LHCN-M2 (cell line): ENCODE data around the gene GLI1. TPM values are rescaled to one million over a fixed set of nuclear protein-coding genes. Genes with fewer than 3 reads are reported as not detected.
A peak's percentile ranks its signal among the peaks of the same experiment; 100 is the strongest.

Source experiments
- DNase-seq: peaks from one replicate; pipeline ENCODE4 v3.0.0-alpha.2; 2012; ENCODE audit warnings: low read depth
- total RNA-seq: library from RNA; depleted of rRNA; stranded (reverse); fragments of >200 nt; gene quantifications from 2 replicates; pipeline ENCODE4 v1.2.3, GENCODE V29; 2014; rRNA removed

GLI1 gene
- total RNA-seq, 1 experiment from 2014 or later: 1.1 TPM

GRCh38 chr12:57518176-57518919, 58.8 kb downstream of the GLI1 start:
- DNase-seq: no peak

- DNase-seq: peak; percentile 58
Observed at GRCh38 chr12:57518920-57519795, 59.6 kb downstream of the GLI1 start.

- DNase-seq: no peak
Observed at GRCh38 chr12:57519796-57520052, 60.1 kb downstream of the GLI1 start.

GRCh38 chr12:57520053-57520818, 60.7 kb downstream of the GLI1 start, which contains the start of gene DDIT3:
Gene DDIT3, minus strand, starts transcription at chr12:57520514. Its CDS starts 3,108 bp downstream, at chr12:57517406.
- DNase-seq: peak; percentile 98

- DNase-seq: no peak
Observed at GRCh38 chr12:57521525-57522010, 62.0 kb downstream of the GLI1 start.

Other genes with a start within 250 kb of the GLI1 start
- gene NXPH4, start 243.0 kb upstream of the GLI1 start, total RNA-seq: 1.2 and 1.4 TPM in 2 replicates
- 143 and 171 TPM in 2 replicates for gene SHMT2, start 230.1 kb upstream of the GLI1 start, total RNA-seq
- gene STAC3, start 208.6 kb upstream of the GLI1 start, total RNA-seq: 10.0 and 29.8 TPM in 2 replicates
- gene R3HDM2, start 28.7 kb upstream of the GLI1 start, total RNA-seq: 16.5 and 16.6 TPM in 2 replicates
- not detected in 2 replicates for gene INHBC, start 25.0 kb upstream of the GLI1 start, total RNA-seq
- gene INHBE, start 4.5 kb upstream of the GLI1 start, total RNA-seq: 0.26 and 0.40 TPM in 2 replicates
- 0.23 TPM in 1 of 2 replicates, not detected in the other for gene ARHGAP9, start 20.1 kb downstream of the GLI1 start, total RNA-seq
- 80.1 and 92.7 TPM in 2 replicates for gene MARS1, start 28.3 kb downstream of the GLI1 start, total RNA-seq
- gene DDIT3, start 60.7 kb downstream of the GLI1 start, total RNA-seq: 15.3 and 15.7 TPM in 2 replicates
- gene MBD6, start 63.0 kb downstream of the GLI1 start, total RNA-seq: 4.2 and 7.5 TPM in 2 replicates
- gene DCTN2, start 87.4 kb downstream of the GLI1 start, total RNA-seq: 177 and 202 TPM in 2 replicates
- gene KIF5A, start 90.3 kb downstream of the GLI1 start, total RNA-seq: 0.06 TPM in 1 of 2 replicates, not detected in the other
- gene PIP4K2C, start 131.4 kb downstream of the GLI1 start, total RNA-seq: 19.1 and 23.3 TPM in 2 replicates
- 19.3 and 22.0 TPM in 2 replicates for gene DTX3, start 145.0 kb downstream of the GLI1 start, total RNA-seq
- gene ARHGEF25, start 151.7 kb downstream of the GLI1 start, total RNA-seq: 13.8 and 14.6 TPM in 2 replicates
- gene B4GALNT1, start 173.4 kb downstream of the GLI1 start, total RNA-seq: 2.8 and 4.9 TPM in 2 replicates
- gene OS9, start 234.3 kb downstream of the GLI1 start, total RNA-seq: 184 and 214 TPM in 2 replicates